Measurements from ENCODE around the gene PRRC2B. TPM values are rescaled to one million over a fixed set of nuclear protein-coding genes. Genes with fewer than 3 reads are reported as not detected.
A peak's percentile ranks its signal among the peaks of the same experiment; 100 is the strongest.

Gene PRRC2B
- total and polyA plus RNA-seq, 2 of the 8 experiments (the other 6 are each of a cell fraction or from before 2014, with no cell fraction given), result 37.3 to 249 TPM

DNA sequence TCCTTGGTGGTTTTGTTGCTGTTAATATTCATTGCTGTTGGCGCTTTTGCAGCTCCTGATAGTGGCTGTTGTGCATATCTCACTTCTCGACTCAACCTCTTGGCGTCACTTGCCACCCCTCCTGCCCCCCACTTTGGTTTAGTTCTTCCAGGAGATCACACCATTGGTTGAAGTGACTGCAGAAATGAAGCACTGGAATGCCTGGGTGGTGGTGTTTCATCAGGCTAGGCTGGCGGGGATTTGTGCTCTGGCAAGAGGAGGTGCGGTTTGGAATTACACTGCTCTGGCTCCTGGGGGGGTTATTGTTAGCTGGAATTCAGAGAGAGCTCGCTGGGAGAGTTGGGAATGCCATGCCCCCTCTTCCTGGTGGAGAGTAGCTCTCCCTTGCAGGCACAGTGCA lies 11.5 kb downstream of the PRRC2B start (continued):
- TF ChIP-seq SP1 (IDR thresholded peaks at IDR 0.05; ENCODE audit: low read depth, low read length), result peak; percentile 8; the same call in 1 of the 2 replicates
- TF ChIP-seq ASH2L (IDR thresholded peaks at IDR 0.05; ENCODE audit: low read length), result peak; percentile 45
- TF ChIP-seq CBX8 (IDR thresholded peaks at IDR 0.05; ENCODE audit: borderline replicate concordance, low read depth, low read length), result no peak
- TF ChIP-seq SP4 (IDR thresholded peaks at IDR 0.05; ENCODE audit: low read length), result no peak
- TF ChIP-seq, protein P1, sequence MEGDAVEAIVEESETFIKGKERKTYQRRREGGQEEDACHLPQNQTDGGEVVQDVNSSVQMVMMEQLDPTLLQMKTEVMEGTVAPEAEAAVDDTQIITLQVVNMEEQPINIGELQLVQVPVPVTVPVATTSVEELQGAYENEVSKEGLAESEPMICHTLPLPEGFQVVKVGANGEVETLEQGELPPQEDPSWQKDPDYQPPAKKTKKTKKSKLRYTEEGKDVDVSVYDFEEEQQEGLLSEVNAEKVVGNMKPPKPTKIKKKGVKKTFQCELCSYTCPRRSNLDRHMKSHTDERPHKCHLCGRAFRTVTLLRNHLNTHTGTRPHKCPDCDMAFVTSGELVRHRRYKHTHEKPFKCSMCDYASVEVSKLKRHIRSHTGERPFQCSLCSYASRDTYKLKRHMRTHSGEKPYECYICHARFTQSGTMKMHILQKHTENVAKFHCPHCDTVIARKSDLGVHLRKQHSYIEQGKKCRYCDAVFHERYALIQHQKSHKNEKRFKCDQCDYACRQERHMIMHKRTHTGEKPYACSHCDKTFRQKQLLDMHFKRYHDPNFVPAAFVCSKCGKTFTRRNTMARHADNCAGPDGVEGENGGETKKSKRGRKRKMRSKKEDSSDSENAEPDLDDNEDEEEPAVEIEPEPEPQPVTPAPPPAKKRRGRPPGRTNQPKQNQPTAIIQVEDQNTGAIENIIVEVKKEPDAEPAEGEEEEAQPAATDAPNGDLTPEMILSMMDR (IDR thresholded peaks at IDR 0.05; ENCODE audit: control extremely low read depth in 1 of 3, insufficient read depth in 1 of 3, low read depth in 1 of 3, low read length in 3 of 3), result no peak
- no peak for TF ChIP-seq PHF8 (conservative IDR thresholded peaks at IDR 0.05; ENCODE audit: low read depth, low read length)
- TF ChIP-seq POLR2A (IDR thresholded peaks at IDR 0.05; ENCODE audit: control extremely low read depth in 1 of 2, low read depth in 2 of 2, low read length in 2 of 2), result peak; percentile 28 to 40; a peak in 1 of 3 replicates
- TF ChIP-seq, protein P2, sequence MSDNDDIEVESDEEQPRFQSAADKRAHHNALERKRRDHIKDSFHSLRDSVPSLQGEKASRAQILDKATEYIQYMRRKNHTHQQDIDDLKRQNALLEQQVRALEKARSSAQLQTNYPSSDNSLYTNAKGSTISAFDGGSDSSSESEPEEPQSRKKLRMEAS (IDR thresholded peaks at IDR 0.05), result no peak
- peak; percentile 79 for TF ChIP-seq CEBPB (IDR thresholded peaks at IDR 0.05; ENCODE audit: low read depth, low read length)
- TF ChIP-seq SIN3A (conservative IDR thresholded peaks at IDR 0.05 in 1 of 2, IDR thresholded peaks at IDR 0.05 in 1 of 2; ENCODE audit: low read depth in 1 of 2, low read length in 2 of 2), result 0 out of 4 replicates have a peak, but pooled peaks of 1 of the 2 experiments have one; percentile 67
- peak; percentile 53; the same call in 1 of the 2 replicates for TF ChIP-seq TBP (IDR thresholded peaks at IDR 0.05; ENCODE audit: low read depth, low read length)
- 0 out of 2 replicates have a peak, but pooled peaks have one; percentile 18 for TF ChIP-seq CHD2 (IDR thresholded peaks at IDR 0.05; ENCODE audit: low read length)

Measured in H1 (cell line).